Left kidney (tissue), 2 donors: ENCODE data around the gene AGRN. TPM values are rescaled to one million over a fixed set of nuclear protein-coding genes. Genes with fewer than 3 reads are reported as not detected.
A peak's percentile ranks its signal among the peaks of the same experiment; 100 is the strongest.
"Not testable (repeated sequence)": the region's sequence is repeated elsewhere in the genome, so short reads cannot be mapped to it uniquely, and the experiment has no call there.

ENCODE experiments used
- DNase-seq: peaks from one replicate; pipeline ENCODE4 v3.0.0-alpha.2; 2013
- polyA plus RNA-seq: library from polyadenylated mRNA; unstranded; fragments of 120-200 nt; gene quantifications from one replicate; pipeline ENCODE4 v1.2.1, GENCODE V29; 2013; ENCODE audit not compliant: insufficient read length

AGRN gene
- polyA plus RNA-seq, 1 donor = 223 TPM

GRCh38 chr1:999725-1000356 lies 20.1 kb upstream of the AGRN start, which contains the start of gene HES4:
Gene HES4 (minus strand): TSS chr1:1000097. CDS start chr1:999973, 124 bp downstream.
- peak; percentile 88 for DNase-seq

GRCh38 chr1:1000357-1001056 lies 19.4 kb upstream of the AGRN start:
- no peak for DNase-seq

- DNase-seq = no peak
These were observed 18.7 kb upstream of the AGRN start for GRCh38 chr1:1001057-1001783.

GRCh38 chr1:1003618-1004419 lies 16.1 kb upstream of the AGRN start:
- DNase-seq = no peak

- DNase-seq = no peak
These were observed 15.5 kb upstream of the AGRN start for GRCh38 chr1:1004420-1004779.

- no peak for DNase-seq
These were observed 14.9 kb upstream of the AGRN start for GRCh38 chr1:1004780-1005697.

- DNase-seq = no peak
These were observed 14.1 kb upstream of the AGRN start for GRCh38 chr1:1005774-1006304.

- no peak for DNase-seq
These were observed 13.4 kb upstream of the AGRN start for GRCh38 chr1:1006305-1007159.

GRCh38 chr1:1010131-1010530 lies 9.8 kb upstream of the AGRN start:
- not testable (repeated sequence) for DNase-seq

GRCh38 chr1:1011396-1011949 lies 8.4 kb upstream of the AGRN start:
- no peak for DNase-seq

- not testable (repeated sequence) for DNase-seq
These were observed 7.2 kb upstream of the AGRN start for GRCh38 chr1:1012736-1013104.

- DNase-seq = peak; percentile 84
These were observed 6.6 kb upstream of the AGRN start, which contains the start of gene ISG15 for GRCh38 chr1:1013105-1013921. Gene ISG15 (plus strand): TSS chr1:1013497. CDS start chr1:1013574, 77 bp downstream.

GRCh38 chr1:1013922-1014648 lies 5.8 kb upstream of the AGRN start:
- DNase-seq = no peak

GRCh38 chr1:1014799-1015681 lies 4.9 kb upstream of the AGRN start:
- DNase-seq = no peak

- DNase-seq = not testable (repeated sequence)
These were observed 2.3 kb upstream of the AGRN start for GRCh38 chr1:1017397-1018320.

GRCh38 chr1:1018321-1018685 lies 1.6 kb upstream of the AGRN start:
- DNase-seq = not testable (repeated sequence)
